Peyer's patch (tissue), 4 donors: ENCODE measurements around the gene MICU2. TPM values are rescaled to one million over a fixed set of nuclear protein-coding genes. Genes with fewer than 3 reads are reported as not detected.

ENCODE experiments used
- DNase-seq, 3 donors: peaks; one replicate each; pipeline ENCODE4 v3.0.0-alpha.2; 2017 to 2019
- H3K27ac ChIP-seq, 4 donors: fragments of 200-600 bp; sonication (generic); one replicate each; pipeline ENCODE4 v1.5.1; 2016 to 2019
- H3K27me3 ChIP-seq, 2 donors: fragments of 200-600 bp; sonication (generic); one replicate each; pipeline ENCODE4 v1.5.1; 2019
- H3K36me3 ChIP-seq, 3 donors: fragments of 200-600 bp; sonication (generic); one replicate each; pipeline ENCODE4 v1.5.1; 2016 to 2019
- H3K4me1 ChIP-seq, 4 donors: fragments of 200-600 bp; sonication (generic); one replicate each; pipeline ENCODE4 v1.5.1; 2016 to 2019
- H3K4me3 ChIP-seq, 4 donors: fragments of 200-600 bp; sonication (generic); 1 replicate in 3 of 4; 2 replicates in 1 of 4; pipeline ENCODE4 v1.5.1; 2016 to 2019; ENCODE audit warnings: mild to moderate bottlenecking in 1 of 4
- H3K9me3 ChIP-seq, 4 donors: fragments of 200-600 bp; sonication (generic); one replicate each; pipeline ENCODE4 v1.5.1; 2016 to 2019; ENCODE audit warnings: mild to moderate bottlenecking in 1 of 4
- POLR2A ChIP-seq, 2 donors: fragments of 450-650 bp; IDR thresholded peaks; one replicate each; pipeline ENCODE4 v1.5.1; 2017; ENCODE audit warnings: antibody characterized with exemption in 2 of 2, mild to moderate bottlenecking in 2 of 2, moderate library complexity in 2 of 2
- total RNA-seq, 4 donors: library from RNA; depleted of rRNA; stranded (reverse); fragments of >200 nt; gene quantifications; one replicate each; pipeline ENCODE4 v1.1.0, GENCODE V29; 2016
- TF ChIP-seq, protein P1 (sequence below), 6 experiments: fragments of 450-650 bp in 4 of 6; fragments of 200-600 bp in 2 of 6; sonication (generic) in 1 of 6; IDR thresholded peaks; one replicate each; pipeline ENCODE4 v1.5.1; 2017 to 2019; ENCODE audit warnings: antibody characterized with exemption in 6 of 6, mild to moderate bottlenecking in 3 of 6, moderate library complexity in 1 of 6

Gene MICU2
- total RNA-seq, 4 donors from 2014 or later: 78.9 to 101 (median 87.4) TPM

DNA sequence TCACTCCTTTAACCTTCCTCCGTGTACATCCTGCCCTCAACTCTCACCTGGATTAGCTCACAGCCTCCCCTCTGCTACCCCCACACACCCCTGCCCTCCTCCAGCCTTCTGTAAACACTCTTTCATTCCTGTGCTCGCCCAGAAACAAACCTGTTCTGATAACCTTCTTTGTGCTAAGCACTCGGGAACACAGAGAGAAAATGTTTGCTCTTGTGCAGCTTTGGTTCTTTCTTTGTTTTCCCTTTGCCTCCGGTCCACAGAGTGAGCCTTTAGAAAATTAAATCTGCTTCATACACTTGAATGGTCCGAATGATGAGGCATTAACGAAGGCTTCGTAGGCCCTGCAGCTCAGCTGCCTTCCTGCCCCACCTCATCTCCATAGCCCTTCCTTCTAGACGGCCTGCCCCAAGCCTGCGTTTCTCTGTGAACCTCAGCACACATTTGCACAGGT lies 138.2 kb downstream of the MICU2 start:
- no peaks in the 10 kb centered on the region for H3K36me3 ChIP-seq
- TF ChIP-seq POLR2A (IDR thresholded peaks at IDR 0.05): no peak
- TF ChIP-seq, protein P1, sequence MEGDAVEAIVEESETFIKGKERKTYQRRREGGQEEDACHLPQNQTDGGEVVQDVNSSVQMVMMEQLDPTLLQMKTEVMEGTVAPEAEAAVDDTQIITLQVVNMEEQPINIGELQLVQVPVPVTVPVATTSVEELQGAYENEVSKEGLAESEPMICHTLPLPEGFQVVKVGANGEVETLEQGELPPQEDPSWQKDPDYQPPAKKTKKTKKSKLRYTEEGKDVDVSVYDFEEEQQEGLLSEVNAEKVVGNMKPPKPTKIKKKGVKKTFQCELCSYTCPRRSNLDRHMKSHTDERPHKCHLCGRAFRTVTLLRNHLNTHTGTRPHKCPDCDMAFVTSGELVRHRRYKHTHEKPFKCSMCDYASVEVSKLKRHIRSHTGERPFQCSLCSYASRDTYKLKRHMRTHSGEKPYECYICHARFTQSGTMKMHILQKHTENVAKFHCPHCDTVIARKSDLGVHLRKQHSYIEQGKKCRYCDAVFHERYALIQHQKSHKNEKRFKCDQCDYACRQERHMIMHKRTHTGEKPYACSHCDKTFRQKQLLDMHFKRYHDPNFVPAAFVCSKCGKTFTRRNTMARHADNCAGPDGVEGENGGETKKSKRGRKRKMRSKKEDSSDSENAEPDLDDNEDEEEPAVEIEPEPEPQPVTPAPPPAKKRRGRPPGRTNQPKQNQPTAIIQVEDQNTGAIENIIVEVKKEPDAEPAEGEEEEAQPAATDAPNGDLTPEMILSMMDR (IDR thresholded peaks at IDR 0.05): no peak
- H3K4me1 ChIP-seq: no peaks in the 10 kb centered on the region
- DNase-seq: no peak
- H3K27ac ChIP-seq: no peak overlapping the region
- no peak overlapping the region for H3K4me3 ChIP-seq
- H3K27me3 ChIP-seq: no peaks in the 10 kb centered on the region
- no peaks in the 10 kb centered on the region for H3K9me3 ChIP-seq

DNA sequence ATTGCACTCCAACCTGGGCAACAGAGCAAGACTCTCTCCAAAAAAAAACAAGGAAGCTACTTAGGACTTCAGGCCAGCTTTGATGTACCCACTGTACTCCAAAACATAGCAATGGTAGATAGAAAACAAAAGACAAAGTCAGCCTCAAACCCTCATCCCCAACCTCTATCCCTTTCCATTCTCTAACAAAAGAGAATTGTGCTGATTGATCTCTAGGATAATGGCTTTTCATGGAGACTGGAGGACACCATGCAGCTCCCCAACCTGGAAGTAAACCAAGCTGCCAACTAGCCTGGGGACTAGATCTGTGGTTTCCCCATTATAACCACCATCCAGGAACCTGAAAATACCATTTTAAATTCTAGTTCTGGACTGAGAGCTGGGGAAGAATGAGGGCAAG lies 140.5 kb downstream of the MICU2 start:
- Histone ChIP-seq H3K27me3 (no peaks in the 10 kb centered on the region), H3K9me3 (no peaks in the 10 kb centered on the region), H3K4me3 (no peak overlapping the region), H3K4me1 (peaks cover 0 to 4% (median 0%) of the 10 kb centered on the region in 4 donors), H3K27ac (no peak overlapping the region), H3K36me3 (no peaks in the 10 kb centered on the region)
- no peak for TF ChIP-seq POLR2A (IDR thresholded peaks at IDR 0.05)
- TF ChIP-seq, protein P1 (IDR thresholded peaks at IDR 0.05): no peak
- DNase-seq: no peak

DNA sequence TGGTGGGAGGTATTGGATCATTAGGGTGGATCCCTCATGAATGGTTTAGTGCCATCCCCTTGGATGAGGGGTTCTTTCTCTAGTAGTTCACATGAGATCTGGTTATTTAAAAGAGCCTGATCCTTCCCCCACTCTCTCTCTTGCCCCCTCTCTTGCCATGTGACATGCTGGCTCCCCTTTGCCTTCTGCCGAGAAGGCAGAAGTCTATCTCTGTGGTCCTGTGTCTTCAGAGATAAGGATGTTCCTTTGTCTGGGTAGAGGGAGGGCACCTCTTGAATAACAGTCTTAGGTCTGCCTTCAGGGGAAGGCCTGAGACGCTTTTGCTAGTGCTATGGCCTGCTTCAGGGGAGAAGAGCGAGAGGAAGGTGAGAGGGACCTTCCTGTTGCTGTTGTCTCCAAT lies 142.8 kb downstream of the MICU2 start:
- H3K4me1 ChIP-seq: peaks cover 0 to 8% (median 2%) of the 10 kb centered on the region in 4 donors
- H3K9me3 ChIP-seq: no peaks in the 10 kb centered on the region
- no peak overlapping the region for H3K4me3 ChIP-seq
- TF ChIP-seq, protein P1 (IDR thresholded peaks at IDR 0.05): no peak
- TF ChIP-seq POLR2A (IDR thresholded peaks at IDR 0.05): no peak
- no peak overlapping the region for H3K27ac ChIP-seq
- no peaks in the 10 kb centered on the region for H3K27me3 ChIP-seq
- no peak for DNase-seq
- no peaks in the 10 kb centered on the region for H3K36me3 ChIP-seq

DNA sequence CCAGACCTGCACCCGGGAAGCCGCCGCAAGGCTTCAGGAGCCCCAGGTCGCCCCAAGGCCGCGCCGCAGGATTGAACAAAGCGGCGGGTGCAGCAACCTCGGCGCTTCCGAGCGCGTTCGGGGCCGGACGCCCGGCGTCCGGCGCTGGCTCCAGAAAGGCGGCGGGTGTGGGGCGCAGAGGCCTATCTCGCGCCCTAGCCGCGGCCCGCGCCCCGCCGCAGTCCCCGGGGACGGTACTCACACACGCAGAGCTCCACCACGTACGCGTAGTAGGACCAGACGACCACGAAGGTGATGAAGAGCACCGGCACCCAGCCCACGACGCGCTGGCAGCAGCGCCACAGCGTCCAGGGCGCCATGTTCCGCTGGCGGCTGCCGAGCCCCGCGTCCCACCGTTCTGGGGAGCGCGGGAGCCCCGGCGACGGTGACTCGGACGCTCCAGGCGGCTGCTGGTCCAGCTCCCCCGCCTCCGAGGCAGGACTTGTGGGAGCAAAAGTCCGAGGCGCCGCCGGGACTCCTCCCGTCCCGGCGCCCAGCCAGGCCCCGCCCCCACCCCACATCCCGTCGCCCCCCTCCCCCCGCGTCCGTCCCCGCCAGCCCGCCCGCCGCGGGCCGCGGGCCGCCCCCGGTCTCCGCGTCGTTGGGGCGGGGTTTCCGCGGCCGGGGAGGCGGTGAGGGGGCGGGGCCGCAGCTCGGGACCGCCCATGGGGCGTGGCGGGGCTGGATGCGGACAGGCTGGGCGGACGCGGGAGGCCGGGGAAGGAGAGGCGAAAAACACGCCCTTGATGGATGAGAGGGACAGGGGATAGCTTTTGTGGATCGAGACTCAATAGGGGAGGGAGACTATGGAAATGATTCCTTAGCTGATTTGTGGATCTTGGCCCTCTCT lies 144.9 kb downstream of the MICU2 start, which contains the start of gene ZDHHC20:
Gene ZDHHC20, minus strand, starts transcription at position 491 of the 889 bp plus-strand sequence. Its CDS starts 132 bp downstream, at position 359.
- peak; percentile 88 to 96 (median 95) for DNase-seq
- Histone ChIP-seq H3K4me3 (peak within 1 kb of the TSS; percentile 68 to 91 (median 82)), H3K27ac (peak within 1 kb of the TSS; percentile 85 to 95 (median 91)), H3K27me3 (no peaks in the 10 kb centered on the region), H3K4me1 (peaks cover 0 to 8% (median 2%) of the 10 kb centered on the region in 4 donors), H3K9me3 (no peaks in the 10 kb centered on the region), H3K36me3 (no peaks in the 10 kb centered on the region)
- TF ChIP-seq, protein P1 (IDR thresholded peaks at IDR 0.05): no peak
- peak; percentile 82 to 91 for TF ChIP-seq POLR2A (IDR thresholded peaks at IDR 0.05)

DNA sequence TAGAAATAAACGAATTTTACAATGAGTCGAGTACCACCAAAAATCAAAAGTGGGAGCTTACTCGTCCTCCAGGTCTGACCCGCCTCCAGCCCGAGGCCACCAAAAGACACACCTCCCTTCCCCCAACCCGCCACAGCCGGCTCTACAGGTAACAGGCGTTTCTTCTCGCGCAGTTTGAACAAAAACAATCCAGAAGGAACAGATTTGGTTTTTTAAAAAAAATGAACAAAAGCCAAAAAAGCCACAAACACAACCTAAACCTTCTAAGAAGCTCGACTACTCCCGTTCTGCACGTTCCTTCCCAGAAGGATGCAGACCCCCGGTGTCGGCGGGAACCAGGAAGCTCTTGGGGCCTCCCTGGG lies 145.5 kb downstream of the MICU2 start:
- peaks cover 0 to 8% (median 2%) of the 10 kb centered on the region in 4 donors for H3K4me1 ChIP-seq
- peak; percentile 61 to 76 (median 67) for DNase-seq
- no peaks in the 10 kb centered on the region for H3K27me3 ChIP-seq
- no peaks in the 10 kb centered on the region for H3K9me3 ChIP-seq
- H3K27ac ChIP-seq: peak overlapping the region; percentile 85 to 95 (median 91)
- H3K36me3 ChIP-seq: no peaks in the 10 kb centered on the region
- peak overlapping the region; percentile 68 to 91 (median 82) for H3K4me3 ChIP-seq
- TF ChIP-seq, protein P1 (IDR thresholded peaks at IDR 0.05): no peak
- no peak for TF ChIP-seq POLR2A (IDR thresholded peaks at IDR 0.05)
